GM23338 (cell line): ENCODE data around the gene EYA2. TPM values are rescaled to one million over a fixed set of nuclear protein-coding genes. Genes with fewer than 3 reads are reported as not detected.

Experiments
- ATAC-seq: fragments of 200-7000 bp; cut with Tn5 transposase; 3 replicates; pipeline ENCODE4 v1.9.1; 2020
- DNase-seq: peaks from one replicate; pipeline ENCODE4 v3.0.0-alpha.2; 2015; ENCODE audit warnings: low spot score
- H2AFZ ChIP-seq: fragments of 200-600 bp; sonication (generic); 2 replicates; pipeline ENCODE4 v1.8.0; 2016; ENCODE audit warnings: antibody characterized with exemption, mild to moderate bottlenecking, moderate library complexity
- H3F3A ChIP-seq: fragments of 200-600 bp; sonication (generic); replicated peaks from 2 replicates; pipeline ENCODE4 v1.8.0; 2017; ENCODE audit warnings: antibody characterized with exemption, mixed run types, low read depth
- H3K27ac ChIP-seq: fragments of 200-600 bp; sonication (generic); 2 replicates; pipeline ENCODE4 v1.6.1; 2016; ENCODE audit warnings: low read depth
- H3K27me3 ChIP-seq: fragments of 200-600 bp; sonication (generic); 2 replicates; pipeline ENCODE4 v1.8.0; 2016; ENCODE audit warnings: mild to moderate bottlenecking, mixed run types, moderate library complexity; ENCODE audit not compliant: insufficient read depth
- H3K36me3 ChIP-seq: fragments of 200-600 bp; sonication (generic); 2 replicates; pipeline ENCODE4 v1.8.0; 2016; ENCODE audit warnings: mild to moderate bottlenecking; ENCODE audit not compliant: insufficient read depth
- H3K4me1 ChIP-seq: fragments of 200-600 bp; sonication (generic); 2 replicates; pipeline ENCODE4 v1.8.0; 2016; ENCODE audit warnings: mild to moderate bottlenecking, moderate library complexity; ENCODE audit not compliant: insufficient read depth
- H3K4me2 ChIP-seq: fragments of 200-600 bp; sonication (generic); 2 replicates; pipeline ENCODE4 v1.7.1; 2017; ENCODE audit warnings: mixed run types
- H3K4me3 ChIP-seq: fragments of 200-600 bp; sonication (generic); 2 replicates; pipeline ENCODE4 v1.6.1; 2016; ENCODE audit warnings: mixed run types
- H3K79me2 ChIP-seq: fragments of 200-600 bp; sonication (generic); replicated peaks from 2 replicates; pipeline ENCODE4 v1.8.0; 2017; ENCODE audit warnings: mild to moderate bottlenecking; ENCODE audit not compliant: insufficient read depth
- H3K9me2 ChIP-seq: fragments of 200-600 bp; sonication (generic); 2 replicates; pipeline ENCODE4 v1.8.0; 2017; ENCODE audit not compliant: insufficient read depth
- H4K20me1 ChIP-seq: fragments of 200-600 bp; sonication (generic); replicated peaks from 2 replicates; pipeline ENCODE4 v1.8.0; 2017; ENCODE audit warnings: mild to moderate bottlenecking; ENCODE audit not compliant: insufficient read depth
- H3K27ac Mint-ChIP-seq: 2 replicates; pipeline ENCODE4 v1.8.0; 2020; ENCODE audit warnings: inconsistent platforms, mild to moderate bottlenecking, moderate library complexity, mixed read lengths
- H3K27me3 Mint-ChIP-seq: 3 replicates; pipeline ENCODE4 v1.8.0; 2022; ENCODE audit warnings: low read depth, mild to moderate bottlenecking, moderate library complexity, mixed read lengths, inconsistent platforms; ENCODE audit not compliant: insufficient read depth, poor library complexity
- H3K36me3 Mint-ChIP-seq: 3 replicates; pipeline ENCODE4 v1.8.0; 2021; ENCODE audit warnings: low read depth, mild to moderate bottlenecking, inconsistent platforms, moderate library complexity, mixed read lengths
- H3K4me1 Mint-ChIP-seq: 3 replicates; pipeline ENCODE4 v1.8.0; 2020; ENCODE audit warnings: mild to moderate bottlenecking, inconsistent platforms, mixed read lengths
- H3K4me3 Mint-ChIP-seq: 3 replicates; pipeline ENCODE4 v1.8.0; 2021; ENCODE audit warnings: moderate library complexity, mild to moderate bottlenecking, inconsistent platforms, mixed read lengths
- H3K9me3 Mint-ChIP-seq: 3 replicates; pipeline ENCODE4 v1.8.0; 2020; ENCODE audit warnings: moderate library complexity, mild to moderate bottlenecking, inconsistent platforms, mixed read lengths
- CREB1 ChIP-seq: fragments of 250-450 bp; sonication (Bioruptor Pico); IDR thresholded peaks from 2 replicates; pipeline ENCODE4 v1.5.0; 2020; ENCODE audit warnings: low read depth, mild to moderate bottlenecking, moderate library complexity
- EZH2 ChIP-seq: fragments of 200-600 bp; sonication (generic); IDR thresholded peaks from one replicate; pipeline ENCODE4 v1.8.0; 2017; ENCODE audit warnings: antibody characterized with exemption, mild to moderate bottlenecking, low read depth; ENCODE audit not compliant: unreplicated experiment
- EZH2phosphoT487 ChIP-seq: fragments of 200-600 bp; sonication (generic); IDR thresholded peaks from one replicate; pipeline ENCODE4 v1.8.1; 2018; ENCODE audit warnings: antibody characterized with exemption; ENCODE audit not compliant: unreplicated experiment
- JUNB ChIP-seq: IDR thresholded peaks from one replicate; pipeline ENCODE4 v1.6.1; 2016; ENCODE audit warnings: antibody characterized with exemption; ENCODE audit not compliant: unreplicated experiment
- NANOG ChIP-seq: IDR thresholded peaks from 2 replicates; pipeline ENCODE4 v1.6.1; 2016; ENCODE audit warnings: antibody characterized with exemption, borderline replicate concordance
- POLR2AphosphoS5 ChIP-seq: IDR thresholded peaks from 2 replicates; pipeline ENCODE4 v1.6.1; 2016; ENCODE audit warnings: antibody characterized with exemption, low read depth
- STAT1 ChIP-seq: IDR thresholded peaks from one replicate; pipeline ENCODE4 v1.6.1; 2016; ENCODE audit warnings: antibody characterized with exemption; ENCODE audit not compliant: unreplicated experiment
- ZNF114 ChIP-seq: fragments of 250-450 bp; sonication (Bioruptor Pico); IDR thresholded peaks from 2 replicates; pipeline ENCODE4 v1.5.0; 2020; ENCODE audit warnings: mild to moderate bottlenecking, moderate library complexity
- ZNF331 ChIP-seq: fragments of 250-450 bp; sonication (Bioruptor Pico); IDR thresholded peaks from 2 replicates; pipeline ENCODE4 v1.5.0; 2020; ENCODE audit warnings: low read depth, mild to moderate bottlenecking, moderate library complexity
- polyA plus RNA-seq: library from polyadenylated mRNA; unstranded; fragments of >200 nt; fragmentation: Nextera tagmentation; extraction: Ambion mirVana; gene quantifications from 2 replicates; pipeline ENCODE4 v1.2.1, GENCODE V29; 2016
- total RNA-seq: library from RNA; depleted of rRNA; stranded (reverse); fragments of >200 nt; shearing (Covaris generic); gene quantifications from 2 replicates; pipeline ENCODE4 v1.2.3, GENCODE V29; 2014
- TF ChIP-seq, protein P1 (sequence below): IDR thresholded peaks from one replicate; pipeline ENCODE4 v1.6.1; 2018; ENCODE audit warnings: antibody characterized with exemption; ENCODE audit not compliant: unreplicated experiment
- TF ChIP-seq, protein P2 (sequence below), 2 experiments: fragments of 200-600 bp in 1 of 2; sonication (generic) in 1 of 2; conservative IDR thresholded peaks; 2 replicates each; pipeline versions ENCODE4 v1.5.1 to v1.6.1; 2016 to 2017; ENCODE audit warnings: antibody characterized with exemption in 2 of 2, low read depth in 2 of 2, mild to moderate bottlenecking in 2 of 2, moderate library complexity in 1 of 2
- TF ChIP-seq, protein P3 (sequence below): fragments of 250-450 bp; sonication (Bioruptor Pico); IDR thresholded peaks from 2 replicates; pipeline ENCODE4 v1.5.0; 2020; ENCODE audit warnings: mild to moderate bottlenecking, moderate library complexity
- TF ChIP-seq, protein P4 (sequence below): IDR thresholded peaks from 2 replicates; pipeline ENCODE4 v1.6.1; 2016; ENCODE audit warnings: antibody characterized with exemption

Gene EYA2
- total and polyA plus RNA-seq, 2 experiments from 2014 or later = 0.50 to 0.56 TPM

DNA sequence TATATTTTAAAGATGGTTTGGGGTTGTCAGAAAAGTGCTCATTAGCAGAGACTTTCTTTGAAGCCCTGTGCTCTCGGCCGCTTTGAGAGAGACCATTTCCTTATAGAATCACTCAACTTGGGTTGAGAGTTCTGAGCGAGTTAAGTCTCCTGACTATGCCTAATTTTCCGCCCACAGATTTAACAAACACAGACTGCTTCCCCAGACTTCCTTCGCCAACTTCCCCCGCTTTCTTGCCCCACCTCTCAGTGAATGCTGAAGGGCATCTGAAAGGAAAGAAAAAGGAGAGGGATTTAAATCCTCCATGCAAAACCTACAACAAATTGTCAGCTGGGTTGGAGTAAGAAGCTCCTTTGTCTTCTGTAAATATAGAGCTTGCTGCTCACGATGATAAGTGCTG is 224.0 kb downstream of the EYA2 start:
- Histone ChIP-seq H3K36me3 (no peaks in the 10 kb centered on the region), H3K27ac (no peak overlapping the region), H3K79me2 (no peaks in the 10 kb centered on the region), H3K4me2 (0 out of 2 replicates have a peak overlapping the region, but pooled peaks have one; percentile 20), H3K9me2 (no peaks in the 10 kb centered on the region; the same call in 1 of the 2 replicates), H3K4me1 (peaks cover 14% of the 10 kb centered on the region), H3F3A (no peaks in the 10 kb centered on the region), H4K20me1 (no peaks in the 10 kb centered on the region), H3K27me3 (no peaks in the 10 kb centered on the region), H2AFZ (peak overlapping the region; percentile 80), H3K4me3 (no peak overlapping the region)
- no peak overlapping the region for H3K4me3 Mint-ChIP-seq
- no peak overlapping the region for H3K27ac Mint-ChIP-seq
- H3K9me3 Mint-ChIP-seq = 0 out of 3 replicates have a peak, but pooled peaks cover 3% of the 10 kb centered on the region
- no peak for DNase-seq
- H3K4me1 Mint-ChIP-seq = peaks cover 19% of the 10 kb centered on the region
- ATAC-seq = no peak
- peaks cover 3% of the 10 kb centered on the region for H3K27me3 Mint-ChIP-seq
- H3K36me3 Mint-ChIP-seq = no peaks in the 10 kb centered on the region
- TF ChIP-seq, protein P1, sequence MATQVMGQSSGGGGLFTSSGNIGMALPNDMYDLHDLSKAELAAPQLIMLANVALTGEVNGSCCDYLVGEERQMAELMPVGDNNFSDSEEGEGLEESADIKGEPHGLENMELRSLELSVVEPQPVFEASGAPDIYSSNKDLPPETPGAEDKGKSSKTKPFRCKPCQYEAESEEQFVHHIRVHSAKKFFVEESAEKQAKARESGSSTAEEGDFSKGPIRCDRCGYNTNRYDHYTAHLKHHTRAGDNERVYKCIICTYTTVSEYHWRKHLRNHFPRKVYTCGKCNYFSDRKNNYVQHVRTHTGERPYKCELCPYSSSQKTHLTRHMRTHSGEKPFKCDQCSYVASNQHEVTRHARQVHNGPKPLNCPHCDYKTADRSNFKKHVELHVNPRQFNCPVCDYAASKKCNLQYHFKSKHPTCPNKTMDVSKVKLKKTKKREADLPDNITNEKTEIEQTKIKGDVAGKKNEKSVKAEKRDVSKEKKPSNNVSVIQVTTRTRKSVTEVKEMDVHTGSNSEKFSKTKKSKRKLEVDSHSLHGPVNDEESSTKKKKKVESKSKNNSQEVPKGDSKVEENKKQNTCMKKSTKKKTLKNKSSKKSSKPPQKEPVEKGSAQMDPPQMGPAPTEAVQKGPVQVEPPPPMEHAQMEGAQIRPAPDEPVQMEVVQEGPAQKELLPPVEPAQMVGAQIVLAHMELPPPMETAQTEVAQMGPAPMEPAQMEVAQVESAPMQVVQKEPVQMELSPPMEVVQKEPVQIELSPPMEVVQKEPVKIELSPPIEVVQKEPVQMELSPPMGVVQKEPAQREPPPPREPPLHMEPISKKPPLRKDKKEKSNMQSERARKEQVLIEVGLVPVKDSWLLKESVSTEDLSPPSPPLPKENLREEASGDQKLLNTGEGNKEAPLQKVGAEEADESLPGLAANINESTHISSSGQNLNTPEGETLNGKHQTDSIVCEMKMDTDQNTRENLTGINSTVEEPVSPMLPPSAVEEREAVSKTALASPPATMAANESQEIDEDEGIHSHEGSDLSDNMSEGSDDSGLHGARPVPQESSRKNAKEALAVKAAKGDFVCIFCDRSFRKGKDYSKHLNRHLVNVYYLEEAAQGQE = no peak
- no peak for TF ChIP-seq EZH2phosphoT487
- TF ChIP-seq JUNB = no peak
- no peak for TF ChIP-seq CREB1 (CRISPR knock-in tag)
- TF ChIP-seq, protein P2, sequence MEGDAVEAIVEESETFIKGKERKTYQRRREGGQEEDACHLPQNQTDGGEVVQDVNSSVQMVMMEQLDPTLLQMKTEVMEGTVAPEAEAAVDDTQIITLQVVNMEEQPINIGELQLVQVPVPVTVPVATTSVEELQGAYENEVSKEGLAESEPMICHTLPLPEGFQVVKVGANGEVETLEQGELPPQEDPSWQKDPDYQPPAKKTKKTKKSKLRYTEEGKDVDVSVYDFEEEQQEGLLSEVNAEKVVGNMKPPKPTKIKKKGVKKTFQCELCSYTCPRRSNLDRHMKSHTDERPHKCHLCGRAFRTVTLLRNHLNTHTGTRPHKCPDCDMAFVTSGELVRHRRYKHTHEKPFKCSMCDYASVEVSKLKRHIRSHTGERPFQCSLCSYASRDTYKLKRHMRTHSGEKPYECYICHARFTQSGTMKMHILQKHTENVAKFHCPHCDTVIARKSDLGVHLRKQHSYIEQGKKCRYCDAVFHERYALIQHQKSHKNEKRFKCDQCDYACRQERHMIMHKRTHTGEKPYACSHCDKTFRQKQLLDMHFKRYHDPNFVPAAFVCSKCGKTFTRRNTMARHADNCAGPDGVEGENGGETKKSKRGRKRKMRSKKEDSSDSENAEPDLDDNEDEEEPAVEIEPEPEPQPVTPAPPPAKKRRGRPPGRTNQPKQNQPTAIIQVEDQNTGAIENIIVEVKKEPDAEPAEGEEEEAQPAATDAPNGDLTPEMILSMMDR (conservative IDR thresholded peaks at IDR 0.05; ENCODE audit: low read depth in 2 of 2) = no peak
- TF ChIP-seq ZNF114 (CRISPR knock-in tag) = no peak
- no peak for TF ChIP-seq POLR2AphosphoS5
- TF ChIP-seq, protein P3, sequence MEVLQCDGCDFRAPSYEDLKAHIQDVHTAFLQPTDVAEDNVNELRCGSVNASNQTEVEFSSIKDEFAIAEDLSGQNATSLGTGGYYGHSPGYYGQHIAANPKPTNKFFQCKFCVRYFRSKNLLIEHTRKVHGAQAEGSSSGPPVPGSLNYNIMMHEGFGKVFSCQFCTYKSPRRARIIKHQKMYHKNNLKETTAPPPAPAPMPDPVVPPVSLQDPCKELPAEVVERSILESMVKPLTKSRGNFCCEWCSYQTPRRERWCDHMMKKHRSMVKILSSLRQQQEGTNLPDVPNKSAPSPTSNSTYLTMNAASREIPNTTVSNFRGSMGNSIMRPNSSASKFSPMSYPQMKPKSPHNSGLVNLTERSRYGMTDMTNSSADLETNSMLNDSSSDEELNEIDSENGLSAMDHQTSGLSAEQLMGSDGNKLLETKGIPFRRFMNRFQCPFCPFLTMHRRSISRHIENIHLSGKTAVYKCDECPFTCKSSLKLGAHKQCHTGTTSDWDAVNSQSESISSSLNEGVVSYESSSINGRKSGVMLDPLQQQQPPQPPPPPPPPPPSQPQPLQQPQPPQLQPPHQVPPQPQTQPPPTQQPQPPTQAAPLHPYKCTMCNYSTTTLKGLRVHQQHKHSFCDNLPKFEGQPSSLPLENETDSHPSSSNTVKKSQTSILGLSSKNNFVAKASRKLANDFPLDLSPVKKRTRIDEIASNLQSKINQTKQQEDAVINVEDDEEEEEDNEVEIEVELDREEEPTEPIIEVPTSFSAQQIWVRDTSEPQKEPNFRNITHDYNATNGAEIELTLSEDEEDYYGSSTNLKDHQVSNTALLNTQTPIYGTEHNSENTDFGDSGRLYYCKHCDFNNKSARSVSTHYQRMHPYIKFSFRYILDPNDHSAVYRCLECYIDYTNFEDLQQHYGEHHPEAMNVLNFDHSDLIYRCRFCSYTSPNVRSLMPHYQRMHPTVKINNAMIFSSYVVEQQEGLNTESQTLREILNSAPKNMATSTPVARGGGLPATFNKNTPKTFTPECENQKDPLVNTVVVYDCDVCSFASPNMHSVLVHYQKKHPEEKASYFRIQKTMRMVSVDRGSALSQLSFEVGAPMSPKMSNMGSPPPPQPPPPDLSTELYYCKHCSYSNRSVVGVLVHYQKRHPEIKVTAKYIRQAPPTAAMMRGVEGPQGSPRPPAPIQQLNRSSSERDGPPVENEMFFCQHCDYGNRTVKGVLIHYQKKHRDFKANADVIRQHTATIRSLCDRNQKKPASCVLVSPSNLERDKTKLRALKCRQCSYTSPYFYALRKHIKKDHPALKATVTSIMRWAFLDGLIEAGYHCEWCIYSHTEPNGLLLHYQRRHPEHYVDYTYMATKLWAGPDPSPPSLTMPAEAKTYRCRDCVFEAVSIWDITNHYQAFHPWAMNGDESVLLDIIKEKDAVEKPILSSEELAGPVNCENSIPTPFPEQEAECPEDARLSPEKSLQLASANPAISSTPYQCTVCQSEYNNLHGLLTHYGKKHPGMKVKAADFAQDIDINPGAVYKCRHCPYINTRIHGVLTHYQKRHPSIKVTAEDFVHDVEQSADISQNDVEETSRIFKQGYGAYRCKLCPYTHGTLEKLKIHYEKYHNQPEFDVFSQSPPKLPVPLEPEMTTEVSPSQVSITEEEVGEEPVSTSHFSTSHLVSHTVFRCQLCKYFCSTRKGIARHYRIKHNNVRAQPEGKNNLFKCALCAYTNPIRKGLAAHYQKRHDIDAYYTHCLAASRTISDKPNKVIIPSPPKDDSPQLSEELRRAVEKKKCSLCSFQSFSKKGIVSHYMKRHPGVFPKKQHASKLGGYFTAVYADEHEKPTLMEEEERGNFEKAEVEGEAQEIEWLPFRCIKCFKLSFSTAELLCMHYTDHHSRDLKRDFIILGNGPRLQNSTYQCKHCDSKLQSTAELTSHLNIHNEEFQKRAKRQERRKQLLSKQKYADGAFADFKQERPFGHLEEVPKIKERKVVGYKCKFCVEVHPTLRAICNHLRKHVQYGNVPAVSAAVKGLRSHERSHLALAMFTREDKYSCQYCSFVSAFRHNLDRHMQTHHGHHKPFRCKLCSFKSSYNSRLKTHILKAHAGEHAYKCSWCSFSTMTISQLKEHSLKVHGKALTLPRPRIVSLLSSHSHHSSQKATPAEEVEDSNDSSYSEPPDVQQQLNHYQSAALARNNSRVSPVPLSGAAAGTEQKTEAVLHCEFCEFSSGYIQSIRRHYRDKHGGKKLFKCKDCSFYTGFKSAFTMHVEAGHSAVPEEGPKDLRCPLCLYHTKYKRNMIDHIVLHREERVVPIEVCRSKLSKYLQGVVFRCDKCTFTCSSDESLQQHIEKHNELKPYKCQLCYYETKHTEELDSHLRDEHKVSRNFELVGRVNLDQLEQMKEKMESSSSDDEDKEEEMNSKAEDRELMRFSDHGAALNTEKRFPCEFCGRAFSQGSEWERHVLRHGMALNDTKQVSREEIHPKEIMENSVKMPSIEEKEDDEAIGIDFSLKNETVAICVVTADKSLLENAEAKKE (CRISPR knock-in tag) = no peak
- TF ChIP-seq ZNF331 (CRISPR knock-in tag) = no peak
- TF ChIP-seq, protein P4, sequence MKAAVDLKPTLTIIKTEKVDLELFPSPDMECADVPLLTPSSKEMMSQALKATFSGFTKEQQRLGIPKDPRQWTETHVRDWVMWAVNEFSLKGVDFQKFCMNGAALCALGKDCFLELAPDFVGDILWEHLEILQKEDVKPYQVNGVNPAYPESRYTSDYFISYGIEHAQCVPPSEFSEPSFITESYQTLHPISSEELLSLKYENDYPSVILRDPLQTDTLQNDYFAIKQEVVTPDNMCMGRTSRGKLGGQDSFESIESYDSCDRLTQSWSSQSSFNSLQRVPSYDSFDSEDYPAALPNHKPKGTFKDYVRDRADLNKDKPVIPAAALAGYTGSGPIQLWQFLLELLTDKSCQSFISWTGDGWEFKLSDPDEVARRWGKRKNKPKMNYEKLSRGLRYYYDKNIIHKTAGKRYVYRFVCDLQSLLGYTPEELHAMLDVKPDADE = no peak
- TF ChIP-seq STAT1 = no peak
- TF ChIP-seq EZH2 = no peak
- TF ChIP-seq NANOG = no peak
